Measurements from ENCODE around the gene BCKDHA. TPM values are rescaled to one million over a fixed set of nuclear protein-coding genes. Genes with fewer than 3 reads are reported as not detected.
A peak's percentile ranks its signal among the peaks of the same experiment; 100 is the strongest.

BCKDHA gene
- total and polyA plus RNA-seq, 8 donors: 1.8 to 80.6 (median 43.1) TPM

GRCh38 chr19:41355035-41355434 is 42.6 kb upstream of the BCKDHA start:
- WGBS, 5 donors: 73 to 93% (median 89%) methylated on average over 1 of the region's 1 CpG
- intact Hi-C loops (cut with DNase I; ENCODE audit: low total_unique reads): no loop called here
- no peak overlapping the region for H3K4me3 ChIP-seq
- TF ChIP-seq POLR2A (IDR thresholded peaks at IDR 0.05) (no peak), POLR2AphosphoS5 (IDR thresholded peaks at IDR 0.05) (no peak)
- H3K27me3 ChIP-seq: peaks cover 0 to 36% (median 20%) of the 10 kb centered on the region in 3 donors
- peak overlapping the region in 1 of 5 donors; percentile 90 for H3K27ac ChIP-seq
- H3K9me3 ChIP-seq: no peaks in the 10 kb centered on the region
- no peaks in the 10 kb centered on the region for H3K36me3 ChIP-seq
- no peak for DNase-seq
- peaks cover 30 to 75% (median 47%) of the 10 kb centered on the region in 4 donors for H3K4me1 ChIP-seq

- H3K27ac ChIP-seq: peak overlapping the region in 2 of 5 donors; percentile 7 to 20
- 69 to 90% (median 75%) methylated on average over 3 of the region's 3 CpGs for WGBS, 5 donors
- intact Hi-C loops (cut with DNase I; ENCODE audit: low total_unique reads): no loop called here
These were observed 41.8 kb upstream of the BCKDHA start for GRCh38 chr19:41355802-41356201.

GRCh38 chr19:41356984-41357739 is 40.5 kb upstream of the BCKDHA start:
- WGBS, 5 donors: 82 to 86% (median 86%) methylated on average over 11 of the region's 11 CpGs
- peak overlapping the region in 1 of 5 donors; percentile 22 for H3K27ac ChIP-seq

More at GRCh38 chr19:41355802-41356201, 41.8 kb upstream of the BCKDHA start:
- TF ChIP-seq CTCF (IDR thresholded peaks at IDR 0.05) (no peak), EP300 (IDR thresholded peaks at IDR 0.05) (no peak), POLR2AphosphoS5 (IDR thresholded peaks at IDR 0.05) (no peak), POLR2A (IDR thresholded peaks at IDR 0.05) (no peak)
- H3K9me3 ChIP-seq: no peaks in the 10 kb centered on the region
- peaks cover 0 to 30% (median 20%) of the 10 kb centered on the region in 3 donors for H3K27me3 ChIP-seq
- peaks cover 24 to 67% (median 40%) of the 10 kb centered on the region in 4 donors for H3K4me1 ChIP-seq
- DNase-seq: no peak
- H3K36me3 ChIP-seq: no peaks in the 10 kb centered on the region
- H3K4me3 ChIP-seq: no peak overlapping the region

GRCh38 chr19:41357746-41358145 is 39.9 kb upstream of the BCKDHA start:
- Histone ChIP-seq H3K9me3 (no peaks in the 10 kb centered on the region), H3K4me3 (no peak overlapping the region), H3K4me1 (peaks cover 8 to 54% (median 24%) of the 10 kb centered on the region in 4 donors), H3K27ac (peak overlapping the region in 1 of 5 donors; percentile 22), H3K36me3 (no peaks in the 10 kb centered on the region), H3K27me3 (peaks cover 0 to 11% (median 10%) of the 10 kb centered on the region in 3 donors)
- no peak for DNase-seq
- intact Hi-C loops (cut with DNase I; ENCODE audit: low total_unique reads): no loop called here
- WGBS, 5 donors: 91 to 96% (median 92%) methylated on average over 7 to 13 of the region's 13 CpGs
- TF ChIP-seq POLR2AphosphoS5 (IDR thresholded peaks at IDR 0.05) (no peak), EP300 (IDR thresholded peaks at IDR 0.05) (no peak), POLR2A (IDR thresholded peaks at IDR 0.05) (no peak), CTCF (IDR thresholded peaks at IDR 0.05) (no peak)

More at GRCh38 chr19:41356984-41357739, 40.5 kb upstream of the BCKDHA start:
- TF ChIP-seq CTCF (IDR thresholded peaks at IDR 0.05) (no peak), POLR2AphosphoS5 (IDR thresholded peaks at IDR 0.05) (no peak), EP300 (IDR thresholded peaks at IDR 0.05) (no peak), POLR2A (IDR thresholded peaks at IDR 0.05) (no peak)
- no peak for DNase-seq
- no peaks in the 10 kb centered on the region for H3K36me3 ChIP-seq
- H3K4me3 ChIP-seq: no peak overlapping the region
- no peaks in the 10 kb centered on the region for H3K9me3 ChIP-seq
- peaks cover 0 to 16% (median 13%) of the 10 kb centered on the region in 3 donors for H3K27me3 ChIP-seq
- intact Hi-C loops (cut with DNase I; ENCODE audit: low total_unique reads): no loop called here
- peaks cover 10 to 54% (median 26%) of the 10 kb centered on the region in 4 donors for H3K4me1 ChIP-seq

GRCh38 chr19:41359741-41360140 is 37.9 kb upstream of the BCKDHA start:
- Histone ChIP-seq H3K4me3 (no peak overlapping the region), H3K4me1 (peaks cover 13 to 46% (median 18%) of the 10 kb centered on the region in 4 donors), H3K27me3 (no peaks in the 10 kb centered on the region), H3K9me3 (no peaks in the 10 kb centered on the region), H3K36me3 (no peaks in the 10 kb centered on the region), H3K27ac (no peak overlapping the region)
- no peak for DNase-seq
- intact Hi-C loops (cut with DNase I; ENCODE audit: low total_unique reads): no loop called here
- WGBS, 5 donors: 79 to 100% (median 94%) methylated on average over 1 of the region's 1 CpG
- TF ChIP-seq POLR2A (IDR thresholded peaks at IDR 0.05) (no peak), CTCF (IDR thresholded peaks at IDR 0.05) (no peak), EP300 (IDR thresholded peaks at IDR 0.05) (no peak), POLR2AphosphoS5 (IDR thresholded peaks at IDR 0.05) (no peak)

All from stomach (tissue), 9 donors.